DMS153 (cell line): ENCODE results near the gene OR2T12.
"Not testable (repeated sequence)": the region's sequence is repeated elsewhere in the genome, so short reads cannot be mapped to it uniquely, and the experiment has no call there.

Experiments
- DNase-seq: peaks from one replicate; lab custom pipeline; 2025; lab: John Stamatoyannopoulos, UW

Gene OR2T12

GRCh38 chr1:248303324-248303723, at the start of gene OR2T12:
Gene OR2T12, minus strand, starts transcription at chr1:248303424. Its CDS starts 7,846 bp downstream, at chr1:248295578.
- no peak for DNase-seq

DNA sequence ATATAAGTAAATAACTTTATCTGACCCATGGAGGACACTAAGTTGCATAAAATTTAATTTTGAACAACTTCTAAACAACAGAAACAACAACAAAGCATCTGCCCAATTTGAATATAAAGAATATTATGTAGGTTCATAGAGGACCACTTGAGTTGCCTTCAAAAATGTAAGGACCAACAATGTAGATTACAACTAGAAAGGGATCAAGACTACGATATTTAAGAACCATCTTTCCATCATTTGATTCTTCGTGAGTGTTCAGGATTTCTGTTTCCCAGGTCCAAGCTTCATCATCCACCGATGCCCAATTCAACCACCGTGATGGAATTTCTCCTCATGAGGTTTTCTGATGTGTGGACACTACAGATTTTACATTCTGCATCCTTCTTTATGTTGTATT, 45.3 kb upstream of the OR2T12 start, which contains the start of gene OR14C36:
TSS of gene OR14C36 (plus strand) at position 301 of the 400 bp plus-strand sequence. CDS start at position 301, 0 bp downstream.
- no peak for DNase-seq

DNA sequence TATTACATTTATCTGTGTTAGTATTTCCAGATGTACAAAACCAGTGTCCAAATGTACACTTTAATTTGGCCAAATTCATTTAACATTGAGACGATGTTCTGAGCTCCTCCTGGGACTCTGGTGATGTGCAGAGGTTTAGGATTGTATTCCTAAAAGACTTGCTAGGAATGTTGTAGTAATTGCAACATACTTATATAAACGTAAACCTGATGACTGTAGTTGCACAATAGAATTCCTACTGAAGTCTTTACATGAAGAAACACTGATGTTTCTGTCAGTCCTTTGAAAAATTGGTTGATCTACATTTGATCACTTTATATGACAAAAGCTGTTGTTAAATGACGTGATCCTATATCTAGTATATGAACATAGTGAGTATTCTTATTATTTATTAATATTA, 40.2 kb upstream of the OR2T12 start:
- no peak for DNase-seq

GRCh38 chr1:248324468-248324867, 21.2 kb upstream of the OR2T12 start, which contains the start of gene OR2M7:
Gene OR2M7, minus strand, starts transcription at chr1:248324568. Its CDS starts 0 bp downstream, at chr1:248324568.
- DNase-seq, result no peak

DNA sequence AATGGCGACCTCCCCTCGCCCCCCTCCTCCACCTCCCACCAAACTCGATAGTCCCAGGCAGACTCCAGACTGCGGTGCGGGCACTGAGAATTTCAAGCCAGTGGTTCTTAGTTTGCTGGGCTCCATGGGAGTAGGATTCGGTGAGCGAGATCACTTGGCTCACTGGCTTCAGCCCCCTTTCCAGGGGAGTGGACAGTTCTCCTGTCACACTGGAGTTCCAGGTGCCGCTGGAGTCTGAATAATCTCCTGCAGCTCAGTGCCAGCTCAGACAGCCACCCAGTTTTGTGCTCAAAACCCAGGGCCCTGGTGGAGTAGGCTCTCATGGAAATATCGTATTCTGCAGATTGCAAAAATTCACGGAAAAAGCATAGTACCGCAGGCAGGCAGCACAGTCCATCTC, 13.6 kb upstream of the OR2T12 start:
- no peak for DNase-seq

GRCh38 chr1:248306740-248307139, 3.5 kb upstream of the OR2T12 start:
- not testable (repeated sequence) for DNase-seq

DNA sequence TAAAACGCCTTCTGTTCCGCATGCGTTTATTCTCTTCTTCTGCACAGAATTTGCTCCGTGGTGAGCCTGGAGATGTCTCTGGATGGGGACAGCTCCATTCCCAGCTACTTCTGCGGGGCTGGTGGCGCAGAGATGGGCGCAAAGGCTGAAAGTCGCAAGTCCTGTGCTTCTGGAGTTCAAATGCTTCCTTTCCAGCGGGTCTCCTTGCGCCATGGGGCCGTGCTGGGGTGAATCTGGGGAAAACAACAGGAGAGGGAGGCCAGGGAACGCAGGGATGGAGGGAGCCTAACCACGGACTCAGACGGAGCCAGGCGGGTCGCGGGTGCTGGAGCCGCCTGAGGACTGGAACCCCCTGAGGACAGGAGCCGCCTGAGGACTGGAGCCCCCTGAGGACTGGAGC, 2.9 kb upstream of the OR2T12 start:
- DNase-seq, result no peak

GRCh38 chr1:248305672-248306071, 2.4 kb upstream of the OR2T12 start:
- DNase-seq, result not testable (repeated sequence)

DNA sequence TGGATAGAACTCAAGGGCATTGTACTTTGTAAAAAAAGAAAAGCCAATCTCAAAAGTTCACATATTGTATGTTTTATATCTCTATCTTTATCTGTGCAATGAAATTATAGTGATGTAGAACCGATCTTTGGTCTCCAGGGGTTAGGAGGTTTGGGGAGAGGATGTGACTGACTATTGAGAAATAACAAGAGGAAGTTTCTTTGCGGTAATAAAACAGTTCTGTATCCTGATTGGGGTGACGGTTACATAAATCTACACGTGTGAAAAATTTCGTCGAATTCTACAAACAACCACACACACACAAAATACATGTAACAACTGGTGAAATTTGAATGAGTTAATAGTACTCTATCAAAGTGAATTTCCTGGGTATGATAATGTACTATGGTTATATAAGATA, 14.8 kb downstream of the OR2T12 start:
- no peak for DNase-seq

DNA sequence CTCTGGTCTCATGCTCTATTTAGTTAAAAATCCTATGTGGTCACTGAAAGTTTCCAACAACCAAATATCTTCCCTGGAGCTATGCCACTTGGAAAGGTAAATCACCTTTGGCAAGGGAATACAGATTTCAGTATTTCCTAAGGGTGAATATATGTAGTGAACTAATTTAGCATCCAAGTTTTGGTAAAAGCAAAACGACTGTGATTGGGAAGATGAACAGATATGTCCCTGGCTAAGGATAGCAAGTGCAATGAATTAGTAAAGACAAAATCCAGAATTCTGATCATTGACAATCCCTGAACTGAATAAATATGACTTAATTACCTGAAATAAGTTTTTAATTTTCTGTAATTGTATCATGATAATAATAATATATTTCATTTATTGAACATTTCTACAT, 25.3 kb downstream of the OR2T12 start, which contains the start of gene OR2T33:
TSS of gene OR2T33 (minus strand) at position 101 of the 400 bp plus-strand sequence. CDS start 4,162 bp downstream, outside the sequence.
- DNase-seq, result no peak

- not testable (repeated sequence) for DNase-seq
Measured at GRCh38 chr1:248273225-248273624, 30.0 kb downstream of the OR2T12 start.

DNA sequence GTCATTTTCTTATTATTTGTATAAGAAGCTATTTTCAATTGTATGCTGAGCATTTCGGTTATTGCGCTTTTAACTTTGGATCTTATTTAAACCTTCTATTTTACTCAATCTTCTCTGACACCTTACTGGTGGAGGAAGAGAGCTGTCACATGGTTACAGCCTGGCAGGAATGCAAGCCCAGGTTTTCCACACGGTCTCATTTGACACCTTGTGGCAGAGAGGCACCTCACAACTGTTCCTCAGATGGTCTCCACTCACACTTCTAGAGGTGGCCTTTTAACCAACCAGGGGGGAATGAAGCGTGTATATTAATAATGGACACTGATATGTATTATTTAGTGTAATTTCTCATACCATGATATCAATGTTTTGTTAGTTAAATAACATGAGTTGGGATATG, 35.0 kb downstream of the OR2T12 start:
- no peak for DNase-seq

DNA sequence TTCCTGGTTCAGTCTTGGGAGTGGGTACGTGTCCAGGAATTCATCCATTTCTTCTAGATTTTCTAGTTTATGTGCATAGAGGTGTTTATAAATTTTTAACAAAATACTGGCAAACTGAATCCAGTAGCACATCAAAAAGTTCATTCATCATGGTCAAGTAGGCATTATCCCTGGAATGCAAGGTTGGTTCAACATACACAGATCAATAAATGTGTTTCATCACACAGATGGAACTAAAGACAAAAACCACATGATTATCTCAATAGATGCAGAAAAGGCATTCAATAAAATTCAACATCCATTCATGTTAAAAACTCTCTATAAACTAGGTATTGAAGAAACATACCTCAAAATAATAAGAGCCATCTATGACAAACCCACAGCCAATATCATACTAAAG, 43.9 kb downstream of the OR2T12 start:
- DNase-seq, result not testable (repeated sequence)

GRCh38 chr1:248243204-248243603, 60.0 kb downstream of the OR2T12 start:
- peak; percentile 54 for DNase-seq
